Measurements from ENCODE around the gene TMEM164.
"Not testable (repeated sequence)": the region's sequence is repeated elsewhere in the genome, so short reads cannot be mapped to it uniquely, and the experiment has no call there.

TMEM164 gene

DNA sequence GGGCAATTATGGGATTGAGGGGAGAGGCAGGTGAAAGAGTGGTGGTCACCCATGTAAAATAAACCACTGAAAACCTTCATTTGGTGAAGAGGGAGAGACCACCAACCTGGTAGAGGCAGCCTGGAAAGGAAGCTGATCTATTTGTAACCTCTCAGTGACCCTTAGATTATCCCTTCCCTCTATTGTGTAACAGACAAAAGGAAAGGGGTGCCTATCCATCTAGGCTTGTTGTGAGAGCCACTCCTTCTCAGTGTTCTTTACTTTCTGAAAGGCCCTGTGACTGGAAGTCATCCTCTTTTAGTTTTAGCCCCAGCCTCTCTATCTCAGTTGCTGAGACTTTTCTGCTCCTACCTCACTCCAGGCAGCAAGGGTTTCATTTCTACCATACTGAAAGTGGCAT is 142.4 kb downstream of the TMEM164 start:
- no peak overlapping the region for H3K4me2 ChIP-seq (ENCODE audit: low read length)
- no peak overlapping the region for H3K9ac ChIP-seq (ENCODE audit: low read depth, low read length)
- no peaks in the 10 kb centered on the region for H3K36me3 ChIP-seq (ENCODE audit: insufficient read depth, low read length)
- peaks cover 3% of the 10 kb centered on the region for H3K27me3 ChIP-seq (ENCODE audit: control insufficient read depth, insufficient read depth, low read length)
- no peak overlapping the region for H3K4me3 ChIP-seq (ENCODE audit: low read length)
- peaks cover 6% of the 10 kb centered on the region for H3K4me1 ChIP-seq (ENCODE audit: control insufficient read depth, insufficient read depth, low read length)
- no peaks in the 10 kb centered on the region for H3K9me3 ChIP-seq (replicated peaks; ENCODE audit: low read length)

- no peaks in the 10 kb centered on the region for H3K9me3 ChIP-seq (replicated peaks; ENCODE audit: low read length)
Measured at GRCh38 chrX:110145854-110146253, 142.9 kb downstream of the TMEM164 start.

GRCh38 chrX:110146521-110146920 is 143.6 kb downstream of the TMEM164 start:
- H3K27me3 ChIP-seq (ENCODE audit: control insufficient read depth, insufficient read depth, low read length): peaks cover 3% of the 10 kb centered on the region
- no peaks in the 10 kb centered on the region for H3K36me3 ChIP-seq (ENCODE audit: insufficient read depth, low read length)
- H3K9me3 ChIP-seq (replicated peaks; ENCODE audit: low read length): no peaks in the 10 kb centered on the region
- no peak overlapping the region for H3K9ac ChIP-seq (ENCODE audit: low read depth, low read length)
- peaks cover 6% of the 10 kb centered on the region for H3K4me1 ChIP-seq (ENCODE audit: control insufficient read depth, insufficient read depth, low read length)
- H3K4me3 ChIP-seq (ENCODE audit: low read length): no peak overlapping the region
- H3K4me2 ChIP-seq (ENCODE audit: low read length): no peak overlapping the region

More at GRCh38 chrX:110145854-110146253, 142.9 kb downstream of the TMEM164 start:
- no peak overlapping the region for H3K4me2 ChIP-seq (ENCODE audit: low read length)
- no peaks in the 10 kb centered on the region for H3K36me3 ChIP-seq (ENCODE audit: insufficient read depth, low read length)
- H3K27me3 ChIP-seq (ENCODE audit: control insufficient read depth, insufficient read depth, low read length): peaks cover 3% of the 10 kb centered on the region
- H3K4me1 ChIP-seq (ENCODE audit: control insufficient read depth, insufficient read depth, low read length): peaks cover 6% of the 10 kb centered on the region
- no peak overlapping the region for H3K4me3 ChIP-seq (ENCODE audit: low read length)
- no peak overlapping the region for H3K9ac ChIP-seq (ENCODE audit: low read depth, low read length)

DNA sequence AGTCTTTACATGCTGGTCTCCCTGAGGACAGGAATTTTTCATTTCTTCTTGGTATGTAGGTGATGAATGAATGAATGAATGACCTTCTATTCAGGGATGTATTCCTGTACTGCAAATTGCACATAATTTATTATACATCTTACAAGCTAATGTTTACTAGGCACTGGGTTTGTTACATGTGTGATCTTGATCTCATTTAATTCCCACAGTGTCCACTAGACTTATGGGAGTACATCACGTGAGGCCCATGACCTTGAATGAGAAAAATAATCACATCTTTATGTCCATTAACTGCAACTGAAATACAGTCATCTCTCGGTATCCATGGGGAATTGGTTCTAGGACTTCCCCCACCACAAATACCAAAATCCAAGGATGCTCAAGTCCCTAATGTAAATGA is 150.3 kb downstream of the TMEM164 start:
- Histone ChIP-seq H3K9me3 (replicated peaks; ENCODE audit: low read length) (no peaks in the 10 kb centered on the region), H3K9ac (ENCODE audit: low read depth, low read length) (no peak overlapping the region), H3K36me3 (ENCODE audit: insufficient read depth, low read length) (no peaks in the 10 kb centered on the region), H3K27me3 (ENCODE audit: control insufficient read depth, insufficient read depth, low read length) (peaks cover 6% of the 10 kb centered on the region), H3K4me1 (ENCODE audit: control insufficient read depth, insufficient read depth, low read length) (no peaks in the 10 kb centered on the region), H3K4me3 (ENCODE audit: low read length) (no peak overlapping the region), H3K4me2 (ENCODE audit: low read length) (no peak overlapping the region)

DNA sequence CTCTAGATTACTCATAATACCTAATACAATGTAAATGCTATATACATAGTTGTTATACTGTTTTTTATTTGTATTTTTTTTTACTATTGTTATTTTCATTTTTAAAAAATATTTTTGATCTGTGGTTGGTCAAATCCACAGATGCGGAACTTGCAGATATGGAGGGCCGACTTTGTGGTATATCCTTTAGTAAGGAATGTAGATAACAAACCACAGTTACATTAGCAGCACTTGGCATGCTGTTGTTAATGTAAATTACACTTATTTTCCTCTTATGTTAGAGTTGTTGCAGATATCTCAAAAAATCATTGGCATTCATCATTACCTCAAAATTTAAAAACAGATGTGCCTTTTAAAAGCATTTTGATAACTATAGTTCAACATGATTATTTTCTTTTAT is 151.0 kb downstream of the TMEM164 start:
- no peaks in the 10 kb centered on the region for H3K4me1 ChIP-seq (ENCODE audit: control insufficient read depth, insufficient read depth, low read length)
- H3K4me3 ChIP-seq (ENCODE audit: low read length): no peak overlapping the region
- peaks cover 6% of the 10 kb centered on the region for H3K27me3 ChIP-seq (ENCODE audit: control insufficient read depth, insufficient read depth, low read length)
- H3K36me3 ChIP-seq (ENCODE audit: insufficient read depth, low read length): no peaks in the 10 kb centered on the region
- H3K9ac ChIP-seq (ENCODE audit: low read depth, low read length): no peak overlapping the region
- H3K9me3 ChIP-seq (replicated peaks; ENCODE audit: low read length): no peaks in the 10 kb centered on the region
- H3K4me2 ChIP-seq (ENCODE audit: low read length): no peak overlapping the region

DNA sequence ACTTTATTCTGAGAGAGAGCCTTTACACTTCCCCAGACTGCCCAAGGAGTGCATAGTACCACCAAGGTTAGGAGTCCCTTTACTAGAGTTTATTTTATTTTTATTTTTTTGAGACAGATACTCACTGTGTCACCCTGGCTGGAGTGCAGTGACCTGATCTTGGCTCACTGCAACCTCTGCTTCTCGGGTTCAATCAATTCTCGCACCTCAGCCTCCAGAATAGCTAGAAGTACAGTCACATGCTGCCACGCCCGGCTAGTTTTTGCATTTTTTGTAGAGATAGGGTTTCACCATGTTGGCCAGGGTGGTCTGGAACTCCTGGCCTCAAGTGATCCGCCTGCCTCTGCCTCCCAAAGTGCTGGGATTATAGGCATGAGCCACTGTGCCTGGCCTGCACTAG is 151.4 kb downstream of the TMEM164 start:
- H3K4me2 ChIP-seq (ENCODE audit: low read length); H3K9ac ChIP-seq (ENCODE audit: low read depth, low read length); H3K27me3 ChIP-seq (ENCODE audit: control insufficient read depth, insufficient read depth, low read length); H3K4me3 ChIP-seq (ENCODE audit: low read length); H3K36me3 ChIP-seq (ENCODE audit: insufficient read depth, low read length); H3K9me3 ChIP-seq (replicated peaks; ENCODE audit: low read length); H3K4me1 ChIP-seq (ENCODE audit: control insufficient read depth, insufficient read depth, low read length): not testable (repeated sequence)

DNA sequence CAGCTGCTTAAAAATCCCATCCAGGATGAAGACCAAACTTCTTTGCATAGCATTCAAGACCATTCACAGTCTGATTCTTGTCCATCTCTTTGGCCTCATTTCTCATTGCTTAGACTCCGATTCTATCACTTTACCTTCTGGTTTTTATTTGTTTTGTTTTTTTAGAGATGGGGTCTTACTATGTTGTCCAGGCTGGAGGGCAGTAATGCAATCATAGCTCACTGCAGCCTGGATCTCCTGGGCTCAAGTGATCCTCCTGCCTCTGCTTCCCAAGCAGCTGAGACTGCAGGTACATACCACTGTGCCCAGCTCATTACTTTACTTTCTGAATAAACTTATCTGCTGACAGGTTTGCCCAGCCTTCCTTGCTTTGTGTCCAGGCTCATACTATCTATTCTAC is 152.8 kb downstream of the TMEM164 start:
- H3K4me1 ChIP-seq (ENCODE audit: control insufficient read depth, insufficient read depth, low read length): peaks cover 2% of the 10 kb centered on the region
- no peak overlapping the region for H3K9ac ChIP-seq (ENCODE audit: low read depth, low read length)
- H3K36me3 ChIP-seq (ENCODE audit: insufficient read depth, low read length): no peaks in the 10 kb centered on the region
- no peaks in the 10 kb centered on the region for H3K9me3 ChIP-seq (replicated peaks; ENCODE audit: low read length)
- H3K27me3 ChIP-seq (ENCODE audit: control insufficient read depth, insufficient read depth, low read length): peaks cover 3% of the 10 kb centered on the region
- H3K4me3 ChIP-seq (ENCODE audit: low read length): no peak overlapping the region
- H3K4me2 ChIP-seq (ENCODE audit: low read length): no peak overlapping the region

DNA sequence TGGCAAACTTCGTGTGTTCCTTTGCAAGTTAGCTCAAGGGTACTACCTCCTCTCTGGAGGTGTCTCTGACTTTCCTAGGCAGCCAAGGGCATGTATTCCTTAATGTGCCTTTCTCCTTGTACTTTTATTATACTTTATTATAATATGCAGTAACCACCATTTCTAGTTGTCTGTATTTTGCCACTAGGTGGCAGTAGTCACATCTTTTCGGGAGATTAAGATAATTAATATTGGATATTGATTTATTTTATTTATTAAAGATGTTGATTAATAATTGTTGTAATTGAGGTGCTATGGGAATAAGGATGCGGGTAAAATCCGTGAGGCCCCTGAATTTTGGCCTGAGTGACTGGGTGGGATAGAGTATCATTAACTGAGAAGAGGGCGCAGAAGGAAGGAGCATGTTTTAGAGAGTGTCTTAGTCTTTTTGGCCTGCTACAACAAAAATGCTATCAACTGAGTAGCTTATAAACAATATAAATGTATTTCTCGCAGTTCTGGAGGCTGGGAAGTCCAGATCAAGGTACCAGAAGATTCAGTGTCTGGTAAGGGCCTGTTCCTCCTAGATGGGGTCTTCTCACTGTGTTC is 153.3 kb downstream of the TMEM164 start:
- Histone ChIP-seq H3K27me3 (ENCODE audit: control insufficient read depth, insufficient read depth, low read length) (peaks cover 3% of the 10 kb centered on the region), H3K36me3 (ENCODE audit: insufficient read depth, low read length) (no peaks in the 10 kb centered on the region), H3K4me1 (ENCODE audit: control insufficient read depth, insufficient read depth, low read length) (peaks cover 7% of the 10 kb centered on the region), H3K4me2 (ENCODE audit: low read length) (no peak overlapping the region), H3K4me3 (ENCODE audit: low read length) (no peak overlapping the region), H3K9me3 (replicated peaks; ENCODE audit: low read length) (no peaks in the 10 kb centered on the region), H3K9ac (ENCODE audit: low read depth, low read length) (no peak overlapping the region)

GRCh38 chrX:110157444-110157843 is 154.5 kb downstream of the TMEM164 start:
- Histone ChIP-seq H3K9me3 (replicated peaks; ENCODE audit: low read length) (no peaks in the 10 kb centered on the region), H3K4me1 (ENCODE audit: control insufficient read depth, insufficient read depth, low read length) (peaks cover 7% of the 10 kb centered on the region), H3K27me3 (ENCODE audit: control insufficient read depth, insufficient read depth, low read length) (peaks cover 3% of the 10 kb centered on the region), H3K36me3 (ENCODE audit: insufficient read depth, low read length) (no peaks in the 10 kb centered on the region), H3K9ac (ENCODE audit: low read depth, low read length) (no peak overlapping the region), H3K4me3 (ENCODE audit: low read length) (no peak overlapping the region), H3K4me2 (ENCODE audit: low read length) (no peak overlapping the region)

DNA sequence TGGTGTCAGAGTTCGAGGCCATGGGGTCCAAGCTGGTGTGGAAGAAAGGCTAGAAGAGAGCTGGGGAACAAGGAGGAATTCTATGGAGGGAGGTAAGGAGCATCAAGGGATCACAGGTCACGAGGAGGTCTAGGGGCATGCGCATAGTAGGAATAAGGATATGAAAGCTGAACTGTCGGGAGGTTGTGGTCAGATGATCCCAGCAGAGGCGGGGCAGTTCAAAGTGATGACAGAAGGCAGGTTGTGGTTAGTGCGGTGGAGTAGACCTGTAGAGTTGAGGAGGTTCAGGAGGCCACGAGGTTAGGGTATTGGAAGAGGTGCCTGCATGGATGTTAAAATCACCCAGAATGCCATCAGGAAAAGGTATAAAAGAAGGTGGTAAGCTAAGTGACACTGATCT is 156.3 kb downstream of the TMEM164 start:
- H3K4me1 ChIP-seq (ENCODE audit: control insufficient read depth, insufficient read depth, low read length): peaks cover 13% of the 10 kb centered on the region

DNA sequence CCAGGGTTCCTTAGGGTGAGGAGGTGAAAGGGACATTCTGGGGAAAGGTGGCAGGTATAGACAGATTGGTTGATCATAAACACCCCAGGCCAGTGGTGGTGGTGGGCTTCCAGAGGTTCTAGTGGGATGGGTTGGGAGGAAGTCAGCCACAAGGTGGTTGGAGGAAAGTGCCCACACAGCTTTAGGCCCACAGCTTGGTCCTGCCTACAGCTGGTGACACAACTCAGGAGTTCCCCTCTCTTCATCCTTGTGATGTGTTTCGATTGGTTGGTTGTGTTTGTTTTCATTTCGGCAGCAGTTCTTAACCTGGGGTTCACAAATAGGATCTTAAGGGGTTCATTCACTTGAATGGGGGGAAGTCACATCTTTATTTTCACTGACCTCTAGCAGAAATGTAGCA is 157.0 kb downstream of the TMEM164 start:
- Histone ChIP-seq H3K9ac (ENCODE audit: low read depth, low read length) (no peak overlapping the region), H3K27me3 (ENCODE audit: control insufficient read depth, insufficient read depth, low read length) (peaks cover 3% of the 10 kb centered on the region), H3K9me3 (replicated peaks; ENCODE audit: low read length) (no peaks in the 10 kb centered on the region), H3K4me2 (ENCODE audit: low read length) (no peak overlapping the region), H3K4me3 (ENCODE audit: low read length) (no peak overlapping the region), H3K4me1 (ENCODE audit: control insufficient read depth, insufficient read depth, low read length) (peaks cover 13% of the 10 kb centered on the region), H3K36me3 (ENCODE audit: insufficient read depth, low read length) (no peaks in the 10 kb centered on the region)

More for the DNA sequence above, 156.3 kb downstream of the TMEM164 start:
- no peak overlapping the region for H3K9ac ChIP-seq (ENCODE audit: low read depth, low read length)
- no peak overlapping the region for H3K4me2 ChIP-seq (ENCODE audit: low read length)
- no peaks in the 10 kb centered on the region for H3K9me3 ChIP-seq (replicated peaks; ENCODE audit: low read length)
- no peak overlapping the region for H3K4me3 ChIP-seq (ENCODE audit: low read length)
- peaks cover 3% of the 10 kb centered on the region for H3K27me3 ChIP-seq (ENCODE audit: control insufficient read depth, insufficient read depth, low read length)
- H3K36me3 ChIP-seq (ENCODE audit: insufficient read depth, low read length): no peaks in the 10 kb centered on the region

DNA sequence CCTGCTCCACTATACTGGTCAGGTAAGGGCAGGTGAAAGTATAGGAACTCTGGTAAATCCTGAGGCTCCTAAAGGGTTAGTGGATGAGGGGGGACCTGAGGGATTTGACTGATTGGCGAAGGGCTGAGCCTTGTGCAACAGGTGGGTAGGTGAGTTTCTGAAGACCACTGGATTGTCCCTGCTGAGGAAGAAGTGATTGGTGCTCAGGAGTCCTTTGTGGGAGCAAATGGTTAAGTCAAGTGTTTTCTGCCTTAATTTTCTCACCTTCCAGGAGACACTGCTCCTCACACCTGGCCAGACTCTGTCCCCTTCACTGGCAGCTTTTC is 158.4 kb downstream of the TMEM164 start:
- no peak overlapping the region for H3K4me3 ChIP-seq (ENCODE audit: low read length)
- peaks cover 13% of the 10 kb centered on the region for H3K4me1 ChIP-seq (ENCODE audit: control insufficient read depth, insufficient read depth, low read length)
- no peaks in the 10 kb centered on the region for H3K9me3 ChIP-seq (replicated peaks; ENCODE audit: low read length)
- no peak overlapping the region for H3K4me2 ChIP-seq (ENCODE audit: low read length)
- H3K27me3 ChIP-seq (ENCODE audit: control insufficient read depth, insufficient read depth, low read length): peaks cover 3% of the 10 kb centered on the region
- peak overlapping the region; percentile 36 for H3K9ac ChIP-seq (ENCODE audit: low read depth, low read length)
- no peaks in the 10 kb centered on the region for H3K36me3 ChIP-seq (ENCODE audit: insufficient read depth, low read length)
